Hepatocyte (in vitro differentiated cells): Measurements from ENCODE around the gene SYNGR4. TPM values are rescaled to one million over a fixed set of nuclear protein-coding genes. Genes with fewer than 3 reads are reported as not detected.

Experiments
- DNase-seq: peaks from one replicate; pipeline ENCODE4 v3.0.0-alpha.2; 2016; ENCODE audit warnings: low spot score
- H2AFZ ChIP-seq: fragments of 200-600 bp; sonication (generic); 2 replicates; pipeline ENCODE4 v1.6.0; 2016; ENCODE audit warnings: antibody characterized with exemption, mild to moderate bottlenecking
- H3K27ac ChIP-seq: fragments of 200-600 bp; sonication (generic); 2 replicates; pipeline ENCODE4 v1.5.1; 2016; ENCODE audit warnings: mild to moderate bottlenecking
- H3K27me3 ChIP-seq: fragments of 200-600 bp; sonication (generic); 2 replicates; pipeline ENCODE4 v1.6.1; 2016
- H3K36me3 ChIP-seq: fragments of 200-600 bp; sonication (generic); replicated peaks from 2 replicates; pipeline ENCODE4 v1.5.1; 2016; ENCODE audit warnings: low read depth; ENCODE audit not compliant: insufficient read depth
- H3K4me1 ChIP-seq: fragments of 200-600 bp; sonication (generic); 2 replicates; pipeline ENCODE4 v1.5.1; 2016; ENCODE audit warnings: mild to moderate bottlenecking, moderate library complexity; ENCODE audit not compliant: insufficient read depth
- H3K4me2 ChIP-seq: fragments of 200-600 bp; sonication (generic); 2 replicates; pipeline ENCODE4 v1.6.0; 2016
- H3K4me3 ChIP-seq: fragments of 200-600 bp; sonication (generic); 2 replicates; pipeline ENCODE4 v1.5.1; 2016; ENCODE audit warnings: mild to moderate bottlenecking
- H3K79me2 ChIP-seq: fragments of 200-600 bp; sonication (generic); 2 replicates; pipeline ENCODE4 v1.6.0; 2017; ENCODE audit warnings: mild to moderate bottlenecking
- H3K9me2 ChIP-seq: fragments of 200-600 bp; sonication (generic); replicated peaks from 2 replicates; pipeline ENCODE4 v1.6.0; 2017; ENCODE audit warnings: mild to moderate bottlenecking; ENCODE audit not compliant: insufficient read depth
- H3K9me3 ChIP-seq: fragments of 200-600 bp; sonication (generic); 2 replicates; pipeline ENCODE4 v1.5.1; 2016; ENCODE audit warnings: low read depth, mild to moderate bottlenecking
- H4K20me1 ChIP-seq: fragments of 200-600 bp; sonication (generic); 2 replicates; pipeline ENCODE4 v1.6.0; 2016; ENCODE audit warnings: mild to moderate bottlenecking; ENCODE audit not compliant: insufficient read depth, poor library complexity, severe bottlenecking
- CTCF ChIP-seq: fragments of 200-600 bp; sonication (generic); IDR thresholded peaks from 2 replicates; pipeline ENCODE4 v1.5.1; 2016; ENCODE audit warnings: antibody characterized with exemption, mild to moderate bottlenecking; ENCODE audit not compliant: poor library complexity
- EZH2 ChIP-seq: fragments of 200-600 bp; sonication (generic); IDR thresholded peaks from 2 replicates; pipeline ENCODE4 v1.6.1; 2016; ENCODE audit warnings: antibody characterized with exemption, mild to moderate bottlenecking, borderline replicate concordance
- EZH2phosphoT487 ChIP-seq: fragments of 200-600 bp; sonication (generic); IDR thresholded peaks from one replicate; pipeline ENCODE4 v1.6.1; 2018; ENCODE audit warnings: antibody characterized with exemption, mild to moderate bottlenecking, low read depth, moderate library complexity; ENCODE audit not compliant: unreplicated experiment, severe bottlenecking
- WGBS: methylation state at CpG from one replicate; pipeline ENCODE4 v1.1.6; 2016; ENCODE audit warnings: low lambda C conversion rate; ENCODE audit errors: missing lambda C conversion rate; 5-methylcytosine and 5-hydroxymethylcytosine counted together
- polyA plus RNA-seq: library from polyadenylated mRNA; unstranded; fragments of >200 nt; fragmentation: Nextera tagmentation; extraction: Ambion mirVana; gene quantifications from 2 replicates; pipeline ENCODE4 v1.2.1, GENCODE V29; 2016
- total RNA-seq: library from RNA; depleted of rRNA; stranded (reverse); fragments of >200 nt; gene quantifications from 2 replicates; pipeline ENCODE4 v1.2.3, GENCODE V29; 2014

The SYNGR4 gene
- total and polyA plus RNA-seq, 2 experiments from 2014 or later = 1.3 TPM; not detected in 1

- peak; percentile 90 for DNase-seq
- H3K27ac ChIP-seq = peak overlapping the region; percentile 52
- peaks cover 41% of the 10 kb centered on the region for H3K27me3 ChIP-seq
- H3K4me2 ChIP-seq = peak overlapping the region; percentile 85
- 11% methylated on average over 55 of the region's 104 CpGs for WGBS
- H3K36me3 ChIP-seq = no peaks in the 10 kb centered on the region
- no peaks in the 10 kb centered on the region for H3K9me2 ChIP-seq
- no peaks in the 10 kb centered on the region for H4K20me1 ChIP-seq
- H2AFZ ChIP-seq = peak overlapping the region; percentile 78
- no peaks in the 10 kb centered on the region for H3K9me3 ChIP-seq
- no peaks in the 10 kb centered on the region for H3K79me2 ChIP-seq
- peaks cover 33% of the 10 kb centered on the region for H3K4me1 ChIP-seq
- no peak for TF ChIP-seq CTCF
- no peak for TF ChIP-seq EZH2phosphoT487
- TF ChIP-seq EZH2 = no peak
- peak overlapping the region; percentile 36 for H3K4me3 ChIP-seq
Measured at GRCh38 chr19:48398375-48399235, 34.4 kb downstream of the SYNGR4 start.

GRCh38 chr19:48400018-48400742, 36.0 kb downstream of the SYNGR4 start:
- Histone ChIP-seq H3K36me3 (no peaks in the 10 kb centered on the region), H3K9me3 (no peaks in the 10 kb centered on the region), H3K4me2 (peak overlapping the region; percentile 73), H3K27me3 (peaks cover 28% of the 10 kb centered on the region), H4K20me1 (no peaks in the 10 kb centered on the region), H3K4me1 (peaks cover 23% of the 10 kb centered on the region), H3K9me2 (no peaks in the 10 kb centered on the region), H3K27ac (peak overlapping the region; percentile 37), H3K79me2 (no peaks in the 10 kb centered on the region), H3K4me3 (no peak overlapping the region), H2AFZ (peak overlapping the region; percentile 79)
- no peak for TF ChIP-seq EZH2phosphoT487
- TF ChIP-seq CTCF = no peak
- no peak for TF ChIP-seq EZH2
- DNase-seq = peak; percentile 70
- 38% methylated on average over 14 of the region's 14 CpGs for WGBS

- H2AFZ ChIP-seq = no peak overlapping the region
- no peaks in the 10 kb centered on the region for H4K20me1 ChIP-seq
- H3K4me2 ChIP-seq = no peak overlapping the region
- no peaks in the 10 kb centered on the region for H3K9me2 ChIP-seq
- no peaks in the 10 kb centered on the region for H3K79me2 ChIP-seq
- TF ChIP-seq EZH2phosphoT487 (no peak), EZH2 (no peak), CTCF (no peak)
- H3K27me3 ChIP-seq = peaks cover 17% of the 10 kb centered on the region
- no peak for DNase-seq
- H3K4me3 ChIP-seq = no peak overlapping the region
- 90% methylated on average over 5 of the region's 5 CpGs for WGBS
- no peaks in the 10 kb centered on the region for H3K36me3 ChIP-seq
- H3K27ac ChIP-seq = no peak overlapping the region
- no peaks in the 10 kb centered on the region for H3K9me3 ChIP-seq
- peaks cover 18% of the 10 kb centered on the region for H3K4me1 ChIP-seq
Measured at GRCh38 chr19:48401287-48401686, 37.1 kb downstream of the SYNGR4 start.
